Endometrial microvascular endothelial cells (primary cell): ENCODE data around the gene NOXO1. TPM values are rescaled to one million over a fixed set of nuclear protein-coding genes. Genes with fewer than 3 reads are reported as not detected.

Experiments
- in situ Hi-C: cut with HindIII; loops from 2 replicates; pipeline ENCODE4 v1.10.0; 2017; ENCODE audit warnings: low sequenced_read_pairs, low pct_unique_long_range_greater_than_20kb; ENCODE audit errors: inconsistent ontology term
- total RNA-seq: library from RNA; depleted of rRNA; stranded (reverse); fragments of >200 nt; gene quantifications from one replicate; pipeline ENCODE4 v1.2.3, GENCODE V29; 2015; ENCODE audit errors: inconsistent ontology term

Gene NOXO1
- total RNA-seq, 1 donor from 2014 or later, result 0.09 TPM

GRCh38 chr16:2001035-2001434, 19.8 kb upstream of the NOXO1 start:
- in situ Hi-C loops, result no loop called here

GRCh38 chr16:1999866-2000514, 18.7 kb upstream of the NOXO1 start:
- in situ Hi-C loops, result no loop called here

- in situ Hi-C loops, result no loop called here
These were observed 17.9 kb upstream of the NOXO1 start for GRCh38 chr16:1998852-1999801.

- in situ Hi-C loops, result no loop called here
These were observed 17.1 kb upstream of the NOXO1 start for GRCh38 chr16:1998360-1998835.

GRCh38 chr16:1997494-1998359, 16.5 kb upstream of the NOXO1 start:
- in situ Hi-C loops, result no loop called here

GRCh38 chr16:1993731-1994131, 12.5 kb upstream of the NOXO1 start:
- in situ Hi-C loops, result no loop called here

GRCh38 chr16:1992704-1993317, 11.5 kb upstream of the NOXO1 start:
- in situ Hi-C loops, result no loop called here

GRCh38 chr16:1991948-1992703, 10.9 kb upstream of the NOXO1 start:
- in situ Hi-C loops, result no loop called here

- in situ Hi-C loops, result no loop called here
These were observed 10.3 kb upstream of the NOXO1 start for GRCh38 chr16:1991588-1991947.

- in situ Hi-C loops, result no loop called here
These were observed 9.9 kb upstream of the NOXO1 start for GRCh38 chr16:1991135-1991551.

- in situ Hi-C loops, result no loop called here
These were observed 9.3 kb upstream of the NOXO1 start for GRCh38 chr16:1990351-1991134.

GRCh38 chr16:1990101-1990350, 8.8 kb upstream of the NOXO1 start:
- in situ Hi-C loops, result no loop called here

GRCh38 chr16:1989209-1990100, 8.2 kb upstream of the NOXO1 start, which contains the start of gene SYNGR3:
TSS of gene SYNGR3 (plus strand) at chr16:1989970. CDS start at chr16:1990103, 133 bp downstream.
- in situ Hi-C loops, result no loop called here

- in situ Hi-C loops, result no loop called here
These were observed 5.9 kb upstream of the NOXO1 start for GRCh38 chr16:1987198-1987597.

- in situ Hi-C loops, result no loop called here
These were observed 4.3 kb upstream of the NOXO1 start for GRCh38 chr16:1985466-1986150.
